Colonic mucosa (tissue), 4 donors: ENCODE results near the gene PPP2R5E. TPM values are rescaled to one million over a fixed set of nuclear protein-coding genes. Genes with fewer than 3 reads are reported as not detected.

ENCODE experiments used
- DNase-seq: peaks from one replicate; pipeline ENCODE4 v3.0.0-alpha.2; 2020
- H3K27ac ChIP-seq: fragments of 200-600 bp; one replicate; pipeline ENCODE4 v1.8.0; 2021
- H3K27me3 ChIP-seq: fragments of 200-600 bp; one replicate; pipeline ENCODE4 v1.8.0; 2021
- H3K36me3 ChIP-seq: fragments of 200-600 bp; one replicate; pipeline ENCODE4 v1.8.0; 2021
- H3K4me1 ChIP-seq: fragments of 200-600 bp; one replicate; pipeline ENCODE4 v1.8.0; 2021; ENCODE audit warnings: mild to moderate bottlenecking
- H3K4me3 ChIP-seq: fragments of 200-600 bp; one replicate; pipeline ENCODE4 v1.8.0; 2021
- H3K9ac ChIP-seq, 2 donors: one replicate each; pipeline ENCODE4 v1.7.0; 2013; ENCODE audit warnings: control low read depth in 2 of 2, low read depth in 2 of 2, low read length in 2 of 2
- H3K9me3 ChIP-seq: fragments of 200-600 bp; one replicate; pipeline ENCODE4 v1.8.0; 2021
- intact Hi-C: fragments of 100-400 bp; cut with DNase I; formaldehyde crosslinking; loops from one replicate; pipeline ENCODE4 v1.14.1; 2022
- total RNA-seq, 2 donors: library from RNA; stranded (reverse); fragmentation: NEBNext Ultra II Directional in 1 of 2; extraction: Animal tissue kit (Norgen Biotek cat#: 25700) in 1 of 2; gene quantifications; one replicate each; pipeline ENCODE4 v1.2.1, GENCODE V29; 2021
- TF ChIP-seq, protein P1 (sequence below): fragments of 200-600 bp; IDR thresholded peaks from one replicate; pipeline ENCODE4 v1.8.0; 2022; ENCODE audit warnings: antibody characterized with exemption, mild to moderate bottlenecking
- donor health status: healthy.
- donor health status: DM: no; HTN: no; CAD: no.
- donor health status: DM: no; HTN: no; CAD: no.

Gene PPP2R5E
- total RNA-seq, 2 donors from 2014 or later, result 58.0 to 62.7 TPM

DNA sequence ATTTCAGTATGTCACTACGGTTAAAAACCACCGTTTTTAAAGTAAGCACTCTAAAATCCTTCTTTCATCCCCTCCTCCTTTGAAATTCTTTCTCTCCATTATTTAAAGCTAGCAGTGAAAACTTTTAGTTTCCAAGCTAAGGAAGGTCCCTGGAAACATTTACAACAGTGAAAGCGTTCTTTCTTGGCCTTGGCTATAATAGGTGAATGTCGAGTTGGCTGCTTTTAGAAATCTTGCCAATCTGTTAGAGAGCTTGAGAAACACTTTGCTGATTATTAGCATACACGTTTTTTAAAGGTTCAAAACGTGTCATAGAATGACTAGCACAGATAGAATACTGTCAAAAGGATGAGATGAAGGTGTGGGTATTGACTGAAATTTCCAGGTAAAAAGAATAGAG lies 83.4 kb downstream of the PPP2R5E start:
- intact Hi-C loops, result no loop called here
- no peak overlapping the region for H3K27ac ChIP-seq
- no peak overlapping the region for H3K9ac ChIP-seq
- H3K9me3 ChIP-seq, result no peaks in the 10 kb centered on the region
- no peak for DNase-seq
- no peak overlapping the region for H3K4me3 ChIP-seq
- no peaks in the 10 kb centered on the region for H3K36me3 ChIP-seq
- no peaks in the 10 kb centered on the region for H3K27me3 ChIP-seq
- H3K4me1 ChIP-seq, result no peaks in the 10 kb centered on the region
- TF ChIP-seq, protein P1, sequence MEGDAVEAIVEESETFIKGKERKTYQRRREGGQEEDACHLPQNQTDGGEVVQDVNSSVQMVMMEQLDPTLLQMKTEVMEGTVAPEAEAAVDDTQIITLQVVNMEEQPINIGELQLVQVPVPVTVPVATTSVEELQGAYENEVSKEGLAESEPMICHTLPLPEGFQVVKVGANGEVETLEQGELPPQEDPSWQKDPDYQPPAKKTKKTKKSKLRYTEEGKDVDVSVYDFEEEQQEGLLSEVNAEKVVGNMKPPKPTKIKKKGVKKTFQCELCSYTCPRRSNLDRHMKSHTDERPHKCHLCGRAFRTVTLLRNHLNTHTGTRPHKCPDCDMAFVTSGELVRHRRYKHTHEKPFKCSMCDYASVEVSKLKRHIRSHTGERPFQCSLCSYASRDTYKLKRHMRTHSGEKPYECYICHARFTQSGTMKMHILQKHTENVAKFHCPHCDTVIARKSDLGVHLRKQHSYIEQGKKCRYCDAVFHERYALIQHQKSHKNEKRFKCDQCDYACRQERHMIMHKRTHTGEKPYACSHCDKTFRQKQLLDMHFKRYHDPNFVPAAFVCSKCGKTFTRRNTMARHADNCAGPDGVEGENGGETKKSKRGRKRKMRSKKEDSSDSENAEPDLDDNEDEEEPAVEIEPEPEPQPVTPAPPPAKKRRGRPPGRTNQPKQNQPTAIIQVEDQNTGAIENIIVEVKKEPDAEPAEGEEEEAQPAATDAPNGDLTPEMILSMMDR, result no peak

DNA sequence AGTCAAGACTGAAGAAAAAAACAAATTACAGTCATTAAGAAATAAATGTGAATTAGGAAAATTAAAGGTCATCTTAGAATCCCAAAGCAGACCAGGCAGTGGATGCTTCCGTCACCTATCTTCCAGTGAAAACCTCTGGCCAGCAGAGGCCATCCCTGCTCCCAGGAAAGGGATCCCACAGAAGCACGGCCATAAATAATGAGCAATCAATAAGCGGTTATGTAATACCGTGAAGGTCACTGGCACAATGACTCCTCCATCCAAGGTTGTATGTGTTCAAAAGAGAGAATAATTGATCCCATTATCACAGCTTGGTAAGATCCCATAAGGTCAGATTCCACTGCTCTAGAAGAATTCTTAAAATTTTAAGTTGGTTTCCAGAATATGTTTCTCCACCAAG lies 85.7 kb downstream of the PPP2R5E start:
- TF ChIP-seq, protein P1, result no peak
- intact Hi-C loops, result no loop called here
- H3K36me3 ChIP-seq, result no peaks in the 10 kb centered on the region
- H3K4me3 ChIP-seq, result no peak overlapping the region
- no peaks in the 10 kb centered on the region for H3K27me3 ChIP-seq
- no peaks in the 10 kb centered on the region for H3K9me3 ChIP-seq
- H3K27ac ChIP-seq, result no peak overlapping the region
- no peaks in the 10 kb centered on the region for H3K4me1 ChIP-seq
- no peak for DNase-seq
- no peak overlapping the region for H3K9ac ChIP-seq

DNA sequence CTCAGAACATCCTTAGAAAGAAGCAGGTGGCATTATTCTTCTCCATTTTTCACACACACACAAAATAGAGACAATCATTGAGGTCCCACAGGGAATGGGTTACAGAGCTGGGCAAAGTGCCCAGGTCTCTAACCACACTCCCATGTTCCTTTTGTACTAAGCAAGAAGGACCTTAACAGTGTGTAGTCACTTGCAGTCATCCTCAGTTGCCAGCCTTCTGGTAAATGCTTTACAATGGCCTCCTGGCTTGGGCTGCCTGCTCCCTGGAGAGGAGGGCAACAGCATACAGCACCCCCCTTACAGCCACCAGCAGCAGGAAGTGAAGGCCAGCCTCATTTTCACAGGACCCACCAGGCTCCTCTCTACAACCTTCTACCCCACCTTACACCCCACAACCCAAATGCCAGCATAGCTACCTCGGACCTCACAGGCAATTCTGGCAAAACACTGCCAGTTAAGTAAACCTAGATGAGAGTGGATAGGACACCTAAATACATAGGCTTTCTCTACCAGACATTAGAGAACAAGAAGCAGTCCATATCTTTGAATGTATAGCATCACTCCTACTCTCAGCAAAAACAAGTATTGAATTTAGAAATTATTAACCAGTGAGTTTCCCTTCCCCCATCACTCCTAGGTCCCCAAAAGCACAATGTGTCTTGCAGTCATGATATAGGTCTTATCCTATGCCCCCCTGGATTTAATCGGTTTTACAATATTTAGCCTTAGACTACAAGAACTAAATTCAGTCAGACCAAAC lies 88.1 kb downstream of the PPP2R5E start:
- DNase-seq, result no peak
- Histone ChIP-seq H3K4me3 (no peak overlapping the region), H3K27ac (no peak overlapping the region), H3K27me3 (no peaks in the 10 kb centered on the region), H3K9me3 (no peaks in the 10 kb centered on the region), H3K4me1 (no peaks in the 10 kb centered on the region), H3K9ac (no peak overlapping the region), H3K36me3 (no peaks in the 10 kb centered on the region)
- TF ChIP-seq, protein P1, result no peak
- intact Hi-C loops, result no loop called here

DNA sequence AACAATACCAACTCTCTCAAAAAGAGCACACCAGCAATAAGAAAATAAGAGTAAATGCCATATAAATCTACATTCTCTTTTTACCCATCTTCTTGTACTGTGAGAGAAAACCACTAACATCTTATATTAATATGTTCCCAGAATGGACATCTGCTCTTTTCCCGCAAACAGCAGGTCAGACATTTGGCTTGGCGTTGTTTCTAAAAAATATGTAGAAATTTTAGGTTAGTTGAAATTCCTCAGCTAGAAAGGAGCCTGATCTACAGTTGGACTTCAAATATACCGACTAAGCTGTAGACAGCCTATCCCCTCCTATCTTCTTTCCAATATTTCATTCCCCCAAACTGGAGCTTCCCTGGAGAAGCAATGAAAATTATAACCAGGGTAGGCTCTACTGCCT lies 88.7 kb downstream of the PPP2R5E start:
- Histone ChIP-seq H3K27ac (no peak overlapping the region), H3K4me3 (no peak overlapping the region), H3K9me3 (no peaks in the 10 kb centered on the region), H3K9ac (no peak overlapping the region), H3K4me1 (no peaks in the 10 kb centered on the region), H3K36me3 (no peaks in the 10 kb centered on the region), H3K27me3 (no peaks in the 10 kb centered on the region)
- intact Hi-C loops, result no loop called here
- TF ChIP-seq, protein P1, result no peak
- DNase-seq, result no peak

DNA sequence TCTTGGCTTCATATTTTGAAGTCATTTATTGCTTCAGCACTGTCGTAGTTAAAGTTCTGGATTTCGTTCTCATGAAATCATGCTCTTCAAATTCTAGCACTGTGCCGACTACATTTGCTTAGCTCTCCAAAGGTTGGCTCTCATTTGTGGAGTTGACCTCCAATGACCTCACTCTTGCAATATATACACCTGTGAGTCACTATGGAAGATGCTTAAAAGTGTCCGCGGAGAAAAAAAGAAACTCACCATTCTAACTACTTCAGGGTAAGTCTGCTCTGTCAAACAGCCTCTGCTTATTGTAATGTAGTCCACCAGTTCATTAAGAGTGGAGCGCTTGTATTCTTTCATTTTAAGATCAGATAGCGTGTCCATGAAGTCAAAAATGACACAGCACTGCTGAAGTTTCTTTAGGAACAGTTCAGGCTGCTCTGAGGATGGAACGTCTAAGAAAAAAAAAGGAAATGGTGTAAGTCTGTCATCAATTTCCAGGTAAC lies 89.7 kb downstream of the PPP2R5E start:
- DNase-seq, result no peak
- intact Hi-C loops, result no loop called here
- no peaks in the 10 kb centered on the region for H3K27me3 ChIP-seq
- no peak overlapping the region for H3K9ac ChIP-seq
- H3K9me3 ChIP-seq, result no peaks in the 10 kb centered on the region
- H3K27ac ChIP-seq, result no peak overlapping the region
- no peak overlapping the region for H3K4me3 ChIP-seq
- TF ChIP-seq, protein P1, result no peak
- H3K4me1 ChIP-seq, result no peaks in the 10 kb centered on the region
- no peaks in the 10 kb centered on the region for H3K36me3 ChIP-seq
